Prostate gland (tissue), 2 donors: ENCODE data around the gene MAD1L1. TPM values are rescaled to one million over a fixed set of nuclear protein-coding genes. Genes with fewer than 3 reads are reported as not detected.

Experiments
- DNase-seq: peaks from one replicate; pipeline ENCODE4 v3.0.0-alpha.2; 2019; ENCODE audit warnings: low spot score
- H3K27ac ChIP-seq, 2 donors: fragments of 200-600 bp; sonication (generic); 2 replicates each; pipeline ENCODE4 v1.5.1; 2017 to 2019
- H3K27me3 ChIP-seq: fragments of 200-600 bp; sonication (generic); replicated peaks from 2 replicates; pipeline ENCODE4 v1.5.1; 2019; ENCODE audit not compliant: insufficient read depth
- H3K36me3 ChIP-seq, 2 donors: fragments of 200-600 bp; sonication (generic); 1 replicate in 1 of 2; 2 replicates in 1 of 2; pipeline versions ENCODE4 v1.5.1 to v1.8.1; 2017 to 2019
- H3K4me1 ChIP-seq: fragments of 200-600 bp; sonication (generic); replicated peaks from 2 replicates; pipeline ENCODE4 v1.5.1; 2019
- H3K4me3 ChIP-seq, 2 donors: fragments of 200-600 bp; sonication (generic); 2 replicates each; pipeline ENCODE4 v1.5.1; 2017 to 2019
- H3K9me3 ChIP-seq: fragments of 200-600 bp; sonication (generic); 2 replicates; pipeline ENCODE4 v1.5.1; 2017
- POLR2A ChIP-seq: fragments of 450-650 bp; IDR thresholded peaks from one replicate; pipeline ENCODE4 v1.6.1; 2016; ENCODE audit warnings: antibody characterized with exemption, mild to moderate bottlenecking
- POLR2AphosphoS5 ChIP-seq: sonication (generic); formaldehyde crosslinking; IDR thresholded peaks from one replicate; pipeline ENCODE4 v1.6.1; 2017; ENCODE audit warnings: antibody characterized with exemption
- WGBS: methylation state at CpG from one replicate; pipeline ENCODE4 v1.1.5; 2018; 5-methylcytosine and 5-hydroxymethylcytosine counted together
- intact Hi-C: fragments of 100-400 bp; cut with DNase I; formaldehyde crosslinking; loops from one replicate; pipeline ENCODE4 v1.14.2; 2022
- total RNA-seq, 2 donors: library from RNA; depleted of rRNA; stranded (reverse); fragments of >200 nt; gene quantifications; one replicate each; pipeline ENCODE4 v1.1.0, GENCODE V29; 2016
- TF ChIP-seq, protein P1 (sequence below), 4 experiments: fragments of 200-600 bp in 2 of 4; fragments of 450-650 bp in 2 of 4; sonication (generic) in 2 of 4; IDR thresholded peaks; 1 replicate in 3 of 4; 2 replicates in 1 of 4; pipeline ENCODE4 v1.5.1; 2016 to 2019; ENCODE audit warnings: antibody characterized with exemption in 4 of 4, mild to moderate bottlenecking in 2 of 4, moderate library complexity in 2 of 4

MAD1L1 gene
- total RNA-seq, 2 donors from 2014 or later, result 79.3 to 91.9 TPM

DNA sequence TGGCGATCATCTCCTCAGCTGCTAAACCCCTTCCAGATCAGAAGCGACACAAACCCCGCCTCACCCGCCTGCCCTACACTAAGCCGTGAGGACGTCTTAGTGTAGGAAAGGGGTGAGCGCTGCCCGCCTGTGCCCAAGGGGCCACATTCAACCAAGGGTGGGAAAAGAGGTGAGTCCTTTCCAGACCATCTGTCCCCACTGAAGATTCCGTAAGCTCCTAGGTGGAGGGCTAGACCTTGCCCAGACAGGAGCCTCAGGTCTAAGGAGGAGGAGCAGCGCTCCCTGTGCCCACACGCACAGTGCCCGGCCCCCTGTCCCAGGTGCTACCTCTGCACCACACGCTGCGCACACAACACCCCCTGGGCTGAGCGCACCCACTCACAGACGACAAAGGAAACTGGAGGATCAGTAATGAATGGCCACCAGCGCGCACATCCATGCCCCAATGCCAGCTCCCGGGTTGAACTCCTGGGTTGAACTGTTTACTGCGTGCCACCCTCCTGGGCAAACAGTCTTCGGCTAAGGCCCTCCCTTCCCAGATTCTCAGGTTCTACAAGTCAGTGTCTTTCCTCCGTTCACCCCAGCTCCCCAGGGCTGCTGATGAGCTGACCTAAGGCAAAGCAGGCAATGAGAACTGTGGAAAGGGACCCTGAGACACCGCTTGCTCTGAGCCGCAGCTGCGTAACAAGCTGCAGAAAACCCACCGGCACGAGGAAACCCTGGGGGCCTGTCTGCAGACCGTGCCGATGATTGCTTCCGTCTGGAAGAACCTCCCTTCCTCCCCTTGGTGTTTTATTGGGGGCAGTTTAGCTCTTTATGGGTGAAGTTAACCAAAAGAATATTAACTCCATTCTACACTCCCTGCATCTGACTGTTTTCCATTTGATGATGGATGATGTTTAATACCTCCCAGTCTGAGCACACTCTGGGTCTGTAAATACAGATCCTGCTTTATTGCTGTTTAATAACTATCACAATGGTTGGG is 185.9 kb downstream of the MAD1L1 start:
- TF ChIP-seq POLR2A (no peak), POLR2AphosphoS5 (no peak)
- TF ChIP-seq, protein P1, sequence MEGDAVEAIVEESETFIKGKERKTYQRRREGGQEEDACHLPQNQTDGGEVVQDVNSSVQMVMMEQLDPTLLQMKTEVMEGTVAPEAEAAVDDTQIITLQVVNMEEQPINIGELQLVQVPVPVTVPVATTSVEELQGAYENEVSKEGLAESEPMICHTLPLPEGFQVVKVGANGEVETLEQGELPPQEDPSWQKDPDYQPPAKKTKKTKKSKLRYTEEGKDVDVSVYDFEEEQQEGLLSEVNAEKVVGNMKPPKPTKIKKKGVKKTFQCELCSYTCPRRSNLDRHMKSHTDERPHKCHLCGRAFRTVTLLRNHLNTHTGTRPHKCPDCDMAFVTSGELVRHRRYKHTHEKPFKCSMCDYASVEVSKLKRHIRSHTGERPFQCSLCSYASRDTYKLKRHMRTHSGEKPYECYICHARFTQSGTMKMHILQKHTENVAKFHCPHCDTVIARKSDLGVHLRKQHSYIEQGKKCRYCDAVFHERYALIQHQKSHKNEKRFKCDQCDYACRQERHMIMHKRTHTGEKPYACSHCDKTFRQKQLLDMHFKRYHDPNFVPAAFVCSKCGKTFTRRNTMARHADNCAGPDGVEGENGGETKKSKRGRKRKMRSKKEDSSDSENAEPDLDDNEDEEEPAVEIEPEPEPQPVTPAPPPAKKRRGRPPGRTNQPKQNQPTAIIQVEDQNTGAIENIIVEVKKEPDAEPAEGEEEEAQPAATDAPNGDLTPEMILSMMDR (IDR thresholded peaks at IDR 0.05), result no peak
- no peaks in the 10 kb centered on the region for H3K36me3 ChIP-seq
- H3K4me1 ChIP-seq, result no peaks in the 10 kb centered on the region
- no peaks in the 10 kb centered on the region for H3K9me3 ChIP-seq
- H3K4me3 ChIP-seq, result no peak overlapping the region
- WGBS, result 76% methylated on average over 30 of the region's 30 CpGs
- no peak overlapping the region for H3K27ac ChIP-seq
- no peak for DNase-seq
- no peaks in the 10 kb centered on the region for H3K27me3 ChIP-seq
- intact Hi-C loops, result no loop called here

DNA sequence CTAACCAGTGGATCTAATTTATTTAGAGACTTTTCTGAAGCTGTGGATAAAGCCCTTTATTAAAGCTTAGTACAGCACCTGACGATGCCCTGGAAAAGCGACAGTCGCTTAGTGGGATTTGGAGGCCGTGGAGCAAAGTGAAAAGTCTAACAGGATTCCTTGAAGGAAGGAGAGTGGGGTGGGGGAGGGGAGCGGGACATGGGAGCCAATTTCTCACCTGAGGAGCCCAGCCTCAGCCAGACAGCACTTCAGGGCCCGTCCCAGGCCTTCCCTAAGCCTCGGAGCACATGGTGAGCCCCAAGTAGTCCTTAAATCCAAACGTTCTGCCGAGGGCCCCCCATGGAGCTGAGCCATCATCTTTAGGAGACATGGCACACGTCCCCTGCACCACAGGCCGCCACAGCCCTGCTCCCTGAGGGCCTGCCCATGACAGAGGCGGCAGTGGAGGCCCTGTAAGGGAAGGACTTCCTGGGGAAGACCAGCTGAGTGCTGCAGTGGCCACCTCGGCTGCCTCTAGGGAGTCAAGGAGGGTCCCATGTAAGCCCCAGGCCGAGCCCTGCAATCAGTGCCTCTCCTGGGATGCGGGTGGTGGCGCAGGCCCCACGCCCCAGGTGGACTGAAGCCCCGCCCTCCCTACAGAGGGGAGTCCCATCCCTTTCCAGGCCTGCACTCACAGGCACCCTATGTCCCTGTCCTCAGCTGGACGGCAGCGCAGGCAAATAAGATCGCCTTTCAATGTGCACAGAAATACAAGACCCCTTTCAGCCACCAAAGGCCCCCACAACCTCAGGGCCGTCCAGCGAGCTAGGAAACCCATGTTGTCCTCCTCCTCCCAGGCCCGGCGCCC is 187.0 kb downstream of the MAD1L1 start:
- no peaks in the 10 kb centered on the region for H3K36me3 ChIP-seq
- TF ChIP-seq, protein P1 (IDR thresholded peaks at IDR 0.05), result no peak
- TF ChIP-seq POLR2A, result no peak
- TF ChIP-seq POLR2AphosphoS5, result no peak
- no peak for DNase-seq
- no peaks in the 10 kb centered on the region for H3K9me3 ChIP-seq
- no peak overlapping the region for H3K27ac ChIP-seq
- WGBS, result 93% methylated on average over 23 of the region's 25 CpGs
- intact Hi-C loops, result no loop called here
- H3K27me3 ChIP-seq, result no peaks in the 10 kb centered on the region
- no peak overlapping the region for H3K4me3 ChIP-seq
- H3K4me1 ChIP-seq, result no peaks in the 10 kb centered on the region

DNA sequence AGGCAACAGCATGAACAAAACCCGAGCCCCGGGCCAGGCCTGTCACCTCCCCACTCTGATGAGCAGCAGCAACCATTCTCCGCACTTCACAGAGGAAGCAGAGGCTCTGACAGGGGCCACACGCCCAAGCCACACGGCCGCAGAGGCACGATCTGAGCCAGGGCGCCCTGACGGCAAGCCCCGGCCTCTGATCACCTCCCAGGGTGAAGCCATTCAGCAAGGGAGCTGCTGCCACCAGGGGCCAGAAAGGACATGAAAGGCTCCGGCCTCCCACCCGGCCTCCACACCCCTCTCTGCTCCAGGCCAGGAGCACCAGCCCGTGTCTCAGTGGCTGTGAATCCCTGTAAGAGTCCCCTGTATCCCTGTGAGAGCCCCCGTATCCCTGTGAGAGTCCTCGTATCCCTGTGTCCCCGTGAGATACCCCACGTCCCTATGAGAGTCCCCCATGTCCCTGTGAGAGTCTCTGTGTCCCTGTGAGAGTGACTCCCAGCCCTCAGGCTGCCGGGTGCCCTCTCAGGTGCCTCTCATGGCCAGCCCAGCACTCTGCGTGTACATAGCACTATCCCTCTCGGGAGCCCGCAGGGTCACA is 187.8 kb downstream of the MAD1L1 start:
- Histone ChIP-seq H3K9me3 (no peaks in the 10 kb centered on the region), H3K27me3 (no peaks in the 10 kb centered on the region), H3K4me3 (no peak overlapping the region), H3K36me3 (no peaks in the 10 kb centered on the region), H3K27ac (no peak overlapping the region), H3K4me1 (no peaks in the 10 kb centered on the region)
- WGBS, result 96% methylated on average over 20 of the region's 21 CpGs
- DNase-seq, result no peak
- intact Hi-C loops, result no loop called here
- TF ChIP-seq POLR2AphosphoS5, result no peak

DNA sequence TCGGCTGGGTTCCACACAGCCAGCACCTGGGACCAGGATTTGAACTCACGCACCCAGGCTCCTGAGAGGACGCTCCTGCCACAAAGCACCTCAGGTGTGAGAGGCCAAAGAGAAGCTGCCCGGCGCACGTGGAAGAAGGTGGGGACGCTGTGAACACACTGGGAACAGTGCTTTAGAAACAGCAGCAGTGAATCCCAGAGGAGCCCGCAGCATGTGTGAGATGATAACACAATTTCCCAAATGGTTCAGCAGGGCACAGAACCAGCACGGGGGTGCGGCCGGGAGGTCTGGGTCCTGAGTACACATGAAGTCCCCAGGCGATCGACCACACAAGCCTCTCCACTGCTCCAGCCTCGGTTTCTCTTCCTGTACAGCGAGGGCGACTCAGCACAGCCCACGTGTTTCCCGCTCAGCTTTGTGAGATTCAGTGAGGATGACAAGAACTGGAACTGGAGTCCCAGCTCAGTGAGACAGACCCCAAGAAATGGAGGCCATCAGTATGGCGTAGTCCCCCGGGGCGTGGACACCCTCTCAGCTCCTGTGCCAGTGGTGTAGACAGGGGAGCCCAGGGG is 188.3 kb downstream of the MAD1L1 start:
- TF ChIP-seq, protein P1 (IDR thresholded peaks at IDR 0.05), result no peak
- no peak for TF ChIP-seq POLR2AphosphoS5
- no peak for TF ChIP-seq POLR2A
- H3K4me3 ChIP-seq, result no peak overlapping the region
- intact Hi-C loops, result no loop called here
- H3K9me3 ChIP-seq, result no peaks in the 10 kb centered on the region
- H3K36me3 ChIP-seq, result no peaks in the 10 kb centered on the region
- H3K27ac ChIP-seq, result no peak overlapping the region
- 94% methylated on average over 21 of the region's 21 CpGs for WGBS
- DNase-seq, result no peak
- no peaks in the 10 kb centered on the region for H3K4me1 ChIP-seq
- H3K27me3 ChIP-seq, result no peaks in the 10 kb centered on the region
